HFFc6 (cell line): ENCODE results near the gene TOP1. TPM values are rescaled to one million over a fixed set of nuclear protein-coding genes. Genes with fewer than 3 reads are reported as not detected.

ENCODE experiments used
- DNase-seq: peaks from one replicate; pipeline ENCODE4 v3.0.0-alpha.2; 2018
- H3K27ac Mint-ChIP-seq: 2 replicates; pipeline ENCODE4 v1.8.0; 2020; ENCODE audit warnings: mild to moderate bottlenecking, mixed read lengths
- H3K27me3 Mint-ChIP-seq: 2 replicates; pipeline ENCODE4 v1.8.0; 2021; ENCODE audit warnings: mild to moderate bottlenecking, moderate library complexity, mixed read lengths; ENCODE audit not compliant: insufficient read depth
- H3K36me3 Mint-ChIP-seq: 2 replicates; pipeline ENCODE4 v1.8.0; 2021; ENCODE audit warnings: low read depth, mixed read lengths
- H3K4me1 Mint-ChIP-seq: 2 replicates; pipeline ENCODE4 v1.8.0; 2020; ENCODE audit warnings: low read depth, mixed read lengths
- H3K4me3 Mint-ChIP-seq: 2 replicates; pipeline ENCODE4 v1.8.0; 2020; ENCODE audit warnings: mild to moderate bottlenecking, moderate library complexity, mixed read lengths
- H3K9me3 Mint-ChIP-seq: 2 replicates; pipeline ENCODE4 v1.8.0; 2020; ENCODE audit warnings: mild to moderate bottlenecking, mixed read lengths
- CTCF ChIP-seq: fragments of 200-600 bp; sonication (generic); IDR thresholded peaks from 2 replicates; pipeline ENCODE4 v1.5.0; 2021; ENCODE audit warnings: antibody characterized with exemption, mild to moderate bottlenecking
- microRNA-seq: library from miRNA; unstranded; fragments of <30 nt; microRNA quantifications from one replicate; pipeline ENCODE4, GENCODE V29; 2019
- total RNA-seq, 6 experiments: library from RNA; stranded (reverse); fragmentation: NEBNext Ultra II Directional; extraction: Animal tissue kit (Norgen Biotek cat#: 25700); gene quantifications; 2 replicates in 1 of 6; 3 replicates in 5 of 6; pipeline ENCODE4 v1.2.3, GENCODE V29; 2021

The TOP1 gene
- total RNA-seq, 6 experiments from 2014 or later = 62.1 to 77.0 (median 73.0) TPM

GRCh38 chr20:41172296-41173140 is 143.9 kb downstream of the TOP1 start:
- Mint-ChIP-seq H3K27ac (peak overlapping the region; percentile 67), H3K36me3 (peaks cover 31% of the 10 kb centered on the region), H3K4me3 (no peak overlapping the region; the same call in 1 of the 2 replicates), H3K27me3 (peaks cover 13% of the 10 kb centered on the region), H3K4me1 (peaks cover 69% of the 10 kb centered on the region), H3K9me3 (no peaks in the 10 kb centered on the region)
- TF ChIP-seq CTCF = no peak
- DNase-seq = no peak

GRCh38 chr20:41173161-41173721 is 144.6 kb downstream of the TOP1 start:
- no peak overlapping the region for H3K4me3 Mint-ChIP-seq
- peaks cover 15% of the 10 kb centered on the region for H3K27me3 Mint-ChIP-seq
- H3K27ac Mint-ChIP-seq = peak overlapping the region; percentile 67
- H3K4me1 Mint-ChIP-seq = peaks cover 76% of the 10 kb centered on the region
- peak; percentile 54 for DNase-seq
- peak; percentile 95 for TF ChIP-seq CTCF
- H3K36me3 Mint-ChIP-seq = peaks cover 34% of the 10 kb centered on the region
- no peaks in the 10 kb centered on the region for H3K9me3 Mint-ChIP-seq

- no peaks in the 10 kb centered on the region for H3K9me3 Mint-ChIP-seq
- peaks cover 82% of the 10 kb centered on the region for H3K4me1 Mint-ChIP-seq
- peak overlapping the region; percentile 67 for H3K27ac Mint-ChIP-seq
These were observed 145.2 kb downstream of the TOP1 start for GRCh38 chr20:41173791-41174341.

More at GRCh38 chr20:41173791-41174341, 145.2 kb downstream of the TOP1 start:
- Mint-ChIP-seq H3K27me3 (peaks cover 13% of the 10 kb centered on the region), H3K36me3 (peaks cover 39% of the 10 kb centered on the region), H3K4me3 (no peak overlapping the region)
- TF ChIP-seq CTCF = no peak
- no peak for DNase-seq

Small RNAs within 50 kb of the gene (microRNA-seq; reads per million reads assigned to microRNA genes)
- 2.3 reads per million for gene MIR6871

Other genes with a start within 250 kb of the TOP1 start
- gene PLCG1, start 108.7 kb downstream of the TOP1 start, total RNA-seq = 10 to 100 TPM; 44.4 to 62.1 (median 50.1) TPM